ENCODE data around the gene MT1M.
"Not testable (repeated sequence)": the region's sequence is repeated elsewhere in the genome, so short reads cannot be mapped to it uniquely, and the experiment has no call there.

The MT1M gene

GRCh38 chr16:56618138-56618537 lies 14.3 kb upstream of the MT1M start:
- ChIA-PET CTCF (interaction anchor here (1.0 to 1.4 kb wide), 2 partner anchors 8 to 18 kb away, joined by 3 to 4 read pairs; partner anchors contain the start of gene MT1E), POLR2A (no interaction called here)
- no peak for TF ChIP-seq CTCF (IDR thresholded peaks at IDR 0.05; ENCODE audit: control extremely low read depth, extremely low read depth, low read depth, missing control alignments)
- no peak for DNase-seq (ENCODE audit: extremely low spot score)

- no peak for DNase-seq (ENCODE audit: extremely low spot score)
- no peak for TF ChIP-seq CTCF (IDR thresholded peaks at IDR 0.05; ENCODE audit: control extremely low read depth, extremely low read depth, low read depth, missing control alignments)
- CTCF ChIA-PET: interaction anchor here (1.1 to 1.3 kb wide), 2 partner anchors 8 to 10 kb away, joined by 3 read pairs; no protein-coding TSS in a partner anchor
- POLR2A ChIA-PET: no interaction called here
Observed at GRCh38 chr16:56620339-56620897, 12.0 kb upstream of the MT1M start.

- CTCF ChIA-PET: interaction anchor here (1.1 to 1.3 kb wide), 2 partner anchors 9 to 21 kb away, joined by 3 to 5 read pairs; no protein-coding TSS in a partner anchor
- DNase-seq (ENCODE audit: extremely low spot score); POLR2A ChIA-PET: not testable (repeated sequence)
Observed at GRCh38 chr16:56621665-56622445, 10.6 kb upstream of the MT1M start.

GRCh38 chr16:56623184-56623583 lies 9.3 kb upstream of the MT1M start:
- not testable (repeated sequence) for DNase-seq (ENCODE audit: extremely low spot score)
- ChIA-PET POLR2A (interaction anchor here (0.5 kb wide), 1 partner anchor 210 kb away, joined by 5 read pairs; no protein-coding TSS in a partner anchor), CTCF (interaction anchor here (0.8 to 1.9 kb wide), 8 partner anchors 8 to 79 kb away, joined by 3 to 5 read pairs (median 3); no protein-coding TSS in a partner anchor)

- ChIA-PET CTCF (interaction anchor here (0.8 to 1.9 kb wide), 7 partner anchors 9 to 79 kb away, joined by 3 to 4 read pairs (median 3); no protein-coding TSS in a partner anchor), POLR2A (interaction anchor here (0.5 kb wide), 1 partner anchor 210 kb away, joined by 5 read pairs; no protein-coding TSS in a partner anchor)
- no peak for DNase-seq (ENCODE audit: extremely low spot score)
Observed at GRCh38 chr16:56623637-56624036, 8.8 kb upstream of the MT1M start.

GRCh38 chr16:56625140-56625942 lies 7.1 kb upstream of the MT1M start, which contains the start of gene MT1E:
Gene MT1E, plus strand, starts transcription at chr16:56625781. Its CDS starts 71 bp downstream, at chr16:56625852.
- TF ChIP-seq CTCF (IDR thresholded peaks at IDR 0.05; ENCODE audit: control extremely low read depth, extremely low read depth, low read depth, missing control alignments): no peak
- POLR2A ChIA-PET: interaction anchor here (0.6 kb wide), 1 partner anchor 9 kb away, joined by 3 read pairs; no protein-coding TSS in a partner anchor

More at GRCh38 chr16:56623637-56624036, 8.8 kb upstream of the MT1M start:
- no peak for TF ChIP-seq CTCF (IDR thresholded peaks at IDR 0.05; ENCODE audit: control extremely low read depth, extremely low read depth, low read depth, missing control alignments)

More at GRCh38 chr16:56625140-56625942, 7.1 kb upstream of the MT1M start, which contains the start of gene MT1E:
- no peak for DNase-seq (ENCODE audit: extremely low spot score)
- CTCF ChIA-PET: interaction anchor here (1.2 to 1.5 kb wide), 4 partner anchors 8 to 77 kb away, joined by 3 to 4 read pairs (median 4); no protein-coding TSS in a partner anchor
